Keratinocyte (primary cell): ENCODE data around the gene SLC27A1. TPM values are rescaled to one million over a fixed set of nuclear protein-coding genes. Genes with fewer than 3 reads are reported as not detected.

Source experiments
- DNase-seq: peaks from one replicate; pipeline ENCODE4 v3.0.0-alpha.2; 2011; ENCODE audit warnings: low read depth, missing footprints, low spot score
- FAIRE-seq: peaks from 2 replicates; lab custom pipeline; 2011; peaks lifted over from hg19 to GRCh38; lab: Jason Lieb, UNC
- H2AFZ ChIP-seq: 2 replicates; pipeline ENCODE4 v1.6.0; 2012; ENCODE audit warnings: low read length, control low read depth, inconsistent platforms; ENCODE audit not compliant: control insufficient read depth
- H3K27ac ChIP-seq: 2 replicates; pipeline ENCODE4 v1.5.1; 2011; ENCODE audit warnings: low read length; ENCODE audit not compliant: control insufficient read depth, insufficient read depth
- H3K27me3 ChIP-seq: 3 replicates; pipeline ENCODE4 v1.6.0; 2011; ENCODE audit warnings: low read length; ENCODE audit not compliant: control insufficient read depth, insufficient read depth; ENCODE audit errors: extremely low read depth
- H3K36me3 ChIP-seq, 2 experiments: 2 replicates in 1 of 2; 3 replicates in 1 of 2; pipeline ENCODE4 v1.5.1; 2011; ENCODE audit warnings: low read length in 2 of 2, mild to moderate bottlenecking in 1 of 2; ENCODE audit not compliant: control insufficient read depth in 2 of 2, insufficient read depth in 2 of 2; ENCODE audit errors: extremely low read depth in 1 of 2
- H3K4me1 ChIP-seq: 3 replicates; pipeline ENCODE4 v1.5.1; 2011; ENCODE audit warnings: low read length; ENCODE audit not compliant: control insufficient read depth, insufficient read depth; ENCODE audit errors: extremely low read depth
- H3K4me2 ChIP-seq: 3 replicates; pipeline ENCODE4 v1.6.0; 2011; ENCODE audit warnings: low read depth, low read length; ENCODE audit not compliant: control insufficient read depth, insufficient read depth; ENCODE audit errors: extremely low read depth
- H3K4me3 ChIP-seq, 3 experiments: fragments of 200-600 bp in 1 of 3; sonication (generic) in 1 of 3; 2 replicates in 2 of 3; 3 replicates in 1 of 3; pipeline ENCODE4 v1.5.1; 2011 to 2016; ENCODE audit warnings: low read length in 3 of 3, mild to moderate bottlenecking in 3 of 3, control low read depth in 2 of 3, inconsistent platforms in 1 of 3, low read depth in 1 of 3, mixed read lengths in 1 of 3, mixed run types in 1 of 3, moderate library complexity in 1 of 3; ENCODE audit not compliant: control insufficient read depth in 2 of 3, insufficient read depth in 2 of 3; ENCODE audit errors: extremely low read depth in 1 of 3
- H3K79me2 ChIP-seq: 2 replicates; pipeline ENCODE4 v1.6.0; 2012; ENCODE audit warnings: low read length; ENCODE audit not compliant: control insufficient read depth, insufficient read depth
- H3K9ac ChIP-seq: 3 replicates; pipeline ENCODE4 v1.6.0; 2011; ENCODE audit warnings: low read length; ENCODE audit not compliant: control insufficient read depth, insufficient read depth; ENCODE audit errors: extremely low read depth
- H3K9me1 ChIP-seq: 3 replicates; pipeline ENCODE4 v1.6.0; 2011; ENCODE audit warnings: low read length; ENCODE audit not compliant: control insufficient read depth, insufficient read depth; ENCODE audit errors: extremely low read depth
- H3K9me3 ChIP-seq: 2 replicates; pipeline ENCODE4 v1.5.1; 2012; ENCODE audit warnings: low read depth, low read length; ENCODE audit not compliant: control insufficient read depth
- H4K20me1 ChIP-seq: 3 replicates; pipeline ENCODE4 v1.6.0; 2011; ENCODE audit warnings: low read length; ENCODE audit not compliant: control insufficient read depth, insufficient read depth; ENCODE audit errors: extremely low read depth
- CTCF ChIP-seq, 3 experiments: IDR thresholded peaks in 1 of 3; conservative IDR thresholded peaks in 1 of 3; optimal IDR thresholded peaks in 1 of 3; 2 replicates in 2 of 3; 3 replicates in 1 of 3; pipeline versions ENCODE3 to v1.5.1; 2011; ENCODE audit warnings: low read length in 3 of 3, mild to moderate bottlenecking in 3 of 3, moderate library complexity in 2 of 3, control low read depth in 1 of 3, inconsistent platforms in 1 of 3; ENCODE audit not compliant: insufficient read depth in 2 of 3; ENCODE audit errors: extremely low read depth in 1 of 3
- EZH2 ChIP-seq: IDR thresholded peaks from one replicate; pipeline ENCODE4 v1.6.1; 2012; ENCODE audit warnings: inconsistent platforms, mild to moderate bottlenecking, low read length, moderate library complexity
- dilution Hi-C: fragments of 300-500 bp; cut with MboI; formaldehyde crosslinking; loops from one replicate; pipeline ENCODE4 v1.7.0; 2020; ENCODE audit warnings: low sequenced_read_pairs; ENCODE audit not compliant: extremely low pct_ligation_motif_present
- polyA plus RNA-seq, 5 experiments: library from polyadenylated mRNA; depleted of rRNA in 3 of 5; stranded (reverse) in 3 of 5; stranded (forward) in 1 of 5; unstranded in 1 of 5; fragments of >200 nt; gene quantifications; 1 replicate in 1 of 5; 2 replicates in 3 of 5; 3 replicates in 1 of 5; pipeline versions ENCODE4 v1.2.1 to v1.2.3, GENCODE V29; 2011 to 2012; ENCODE audit warnings: missing spikeins in 2 of 5, low read depth in 1 of 5, low replicate concordance in 1 of 5

SLC27A1 gene
- polyA plus RNA-seq, 1 donor (not counting 4 experiments of a cell fraction or from before 2014, with no cell fraction given) = 8.4 TPM

- Histone ChIP-seq H4K20me1 (no peaks in the 10 kb centered on the region), H3K27ac (no peak overlapping the region), H3K79me2 (no peaks in the 10 kb centered on the region), H3K4me1 (peaks cover under 1% of the 10 kb centered on the region), H3K4me2 (no peak overlapping the region), H3K9ac (no peak overlapping the region), H3K4me3 (no peak overlapping the region), H3K9me1 (no peaks in the 10 kb centered on the region), H3K9me3 (no peaks in the 10 kb centered on the region), H3K36me3 (no peaks in the 10 kb centered on the region), H2AFZ (no peak overlapping the region), H3K27me3 (no peaks in the 10 kb centered on the region)
- dilution Hi-C loops = no loop called here
- no peak for TF ChIP-seq EZH2
- TF ChIP-seq CTCF (optimal IDR thresholded peaks at IDR 0.05 in 1 of 3, IDR thresholded peaks at IDR 0.05 in 1 of 3, conservative IDR thresholded peaks at IDR 0.05 in 1 of 3; ENCODE audit: extremely low read depth in 1 of 3, insufficient read depth in 2 of 3, low read length in 3 of 3) = no peak
- DNase-seq (no peak), FAIRE-seq (no peak)
Observed at GRCh38 chr19:17544418-17544817, 74.1 kb downstream of the SLC27A1 start.

GRCh38 chr19:17548145-17548544 is 77.8 kb downstream of the SLC27A1 start:
- Histone ChIP-seq H3K9ac (no peak overlapping the region), H3K36me3 (no peaks in the 10 kb centered on the region), H3K4me2 (no peak overlapping the region), H3K4me1 (peaks cover under 1% of the 10 kb centered on the region), H3K27ac (no peak overlapping the region), H3K9me3 (no peaks in the 10 kb centered on the region), H4K20me1 (no peaks in the 10 kb centered on the region), H3K9me1 (no peaks in the 10 kb centered on the region), H3K79me2 (no peaks in the 10 kb centered on the region), H3K27me3 (no peaks in the 10 kb centered on the region), H3K4me3 (no peak overlapping the region), H2AFZ (no peak overlapping the region)
- TF ChIP-seq CTCF (optimal IDR thresholded peaks at IDR 0.05 in 1 of 3, IDR thresholded peaks at IDR 0.05 in 1 of 3, conservative IDR thresholded peaks at IDR 0.05 in 1 of 3; ENCODE audit: extremely low read depth in 1 of 3, insufficient read depth in 2 of 3, low read length in 3 of 3) = no peak
- no peak for TF ChIP-seq EZH2
- no peak for DNase-seq
- dilution Hi-C loops = no loop called here
- FAIRE-seq = no peak
